ENCODE data around the gene MED27.
A peak's percentile ranks its signal among the peaks of the same experiment; 100 is the strongest.

Gene MED27

DNA sequence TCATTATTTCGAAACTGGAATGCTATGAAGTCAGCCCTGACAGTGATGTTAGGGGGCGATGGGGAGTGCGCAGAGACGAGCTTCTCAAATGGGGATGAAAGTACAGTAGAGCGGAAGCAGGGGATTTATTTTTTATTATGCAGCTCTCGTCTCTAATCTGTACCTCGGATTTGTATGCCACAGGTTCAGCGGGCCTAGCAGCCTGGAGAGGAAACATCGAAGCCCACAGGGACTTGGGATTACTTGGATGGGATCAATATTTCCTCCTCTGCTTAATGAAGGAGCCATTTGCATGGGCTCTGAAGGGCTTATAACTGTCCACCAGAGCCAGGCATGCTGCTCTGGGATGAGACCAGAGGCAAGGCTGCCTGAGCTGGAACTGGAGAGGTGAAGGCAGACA is 206.3 kb downstream of the MED27 start:
- Histone ChIP-seq H3K4me1 (ENCODE audit: insufficient read depth, low read length) (no peaks in the 10 kb centered on the region), H3K36me3 (ENCODE audit: insufficient read depth, low read length) (no peaks in the 10 kb centered on the region), H2AFZ (ENCODE audit: low read depth, low read length) (no peak overlapping the region), H3K79me2 (ENCODE audit: insufficient read depth, low read length) (no peaks in the 10 kb centered on the region), H3K27me3 (ENCODE audit: insufficient read depth, low read length, poor library complexity) (no peaks in the 10 kb centered on the region), H3K9me3 (ENCODE audit: insufficient read depth, low read length, severe bottlenecking) (no peaks in the 10 kb centered on the region), H3K4me3 (ENCODE audit: low read depth in 1 of 2, low read length in 2 of 2) (no peak overlapping the region), H3K27ac (ENCODE audit: low read length) (no peak overlapping the region), H3K9ac (ENCODE audit: low read depth, low read length) (no peak overlapping the region), H4K20me1 (ENCODE audit: insufficient read depth, low read length) (peaks cover 7% of the 10 kb centered on the region), H3K4me2 (ENCODE audit: insufficient read depth, low read length) (no peak overlapping the region)
- DNase-seq = no peak
- TF ChIP-seq, protein P1, sequence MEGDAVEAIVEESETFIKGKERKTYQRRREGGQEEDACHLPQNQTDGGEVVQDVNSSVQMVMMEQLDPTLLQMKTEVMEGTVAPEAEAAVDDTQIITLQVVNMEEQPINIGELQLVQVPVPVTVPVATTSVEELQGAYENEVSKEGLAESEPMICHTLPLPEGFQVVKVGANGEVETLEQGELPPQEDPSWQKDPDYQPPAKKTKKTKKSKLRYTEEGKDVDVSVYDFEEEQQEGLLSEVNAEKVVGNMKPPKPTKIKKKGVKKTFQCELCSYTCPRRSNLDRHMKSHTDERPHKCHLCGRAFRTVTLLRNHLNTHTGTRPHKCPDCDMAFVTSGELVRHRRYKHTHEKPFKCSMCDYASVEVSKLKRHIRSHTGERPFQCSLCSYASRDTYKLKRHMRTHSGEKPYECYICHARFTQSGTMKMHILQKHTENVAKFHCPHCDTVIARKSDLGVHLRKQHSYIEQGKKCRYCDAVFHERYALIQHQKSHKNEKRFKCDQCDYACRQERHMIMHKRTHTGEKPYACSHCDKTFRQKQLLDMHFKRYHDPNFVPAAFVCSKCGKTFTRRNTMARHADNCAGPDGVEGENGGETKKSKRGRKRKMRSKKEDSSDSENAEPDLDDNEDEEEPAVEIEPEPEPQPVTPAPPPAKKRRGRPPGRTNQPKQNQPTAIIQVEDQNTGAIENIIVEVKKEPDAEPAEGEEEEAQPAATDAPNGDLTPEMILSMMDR (IDR thresholded peaks at IDR 0.05; ENCODE audit: borderline replicate concordance, extremely low read depth, low read length, poor library complexity, severe bottlenecking) = no peak
- no peak for TF ChIP-seq EZH2 (IDR thresholded peaks at IDR 0.05; ENCODE audit: borderline replicate concordance, low read depth, low read length, severe bottlenecking)
- ATAC-seq (ENCODE audit: insufficient read depth, low read depth) = no peak

DNA sequence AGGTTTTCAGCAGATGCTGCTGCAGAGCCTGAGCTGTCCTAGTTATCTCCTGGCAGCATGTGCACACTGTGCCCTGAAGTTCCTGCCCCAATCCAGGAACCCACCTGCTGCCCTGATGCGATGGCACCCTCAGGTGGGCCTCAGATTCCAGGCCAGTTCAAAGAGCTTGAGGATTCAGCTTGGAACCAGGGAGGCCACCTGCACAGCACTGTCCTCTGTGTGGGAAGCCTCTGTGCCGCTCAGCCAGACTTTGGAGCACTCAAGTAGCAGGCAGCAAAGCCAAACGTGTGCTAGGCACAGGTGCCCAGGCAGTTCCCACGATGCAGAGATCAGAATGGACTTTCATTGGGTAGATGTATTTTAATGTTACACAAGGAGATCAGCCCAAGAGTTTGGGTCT is 207.0 kb downstream of the MED27 start:
- Histone ChIP-seq H3K79me2 (ENCODE audit: insufficient read depth, low read length) (no peaks in the 10 kb centered on the region), H3K4me1 (ENCODE audit: insufficient read depth, low read length) (no peaks in the 10 kb centered on the region), H2AFZ (ENCODE audit: low read depth, low read length) (no peak overlapping the region), H3K4me2 (ENCODE audit: insufficient read depth, low read length) (no peak overlapping the region), H3K4me3 (ENCODE audit: low read depth in 1 of 2, low read length in 2 of 2) (no peak overlapping the region), H4K20me1 (ENCODE audit: insufficient read depth, low read length) (peaks cover 7% of the 10 kb centered on the region), H3K9me3 (ENCODE audit: insufficient read depth, low read length, severe bottlenecking) (no peaks in the 10 kb centered on the region), H3K36me3 (ENCODE audit: insufficient read depth, low read length) (no peaks in the 10 kb centered on the region), H3K27me3 (ENCODE audit: insufficient read depth, low read length, poor library complexity) (no peaks in the 10 kb centered on the region), H3K27ac (ENCODE audit: low read length) (no peak overlapping the region), H3K9ac (ENCODE audit: low read depth, low read length) (no peak overlapping the region)
- TF ChIP-seq, protein P1 (IDR thresholded peaks at IDR 0.05; ENCODE audit: borderline replicate concordance, extremely low read depth, low read length, poor library complexity, severe bottlenecking) = no peak
- TF ChIP-seq EZH2 (IDR thresholded peaks at IDR 0.05; ENCODE audit: borderline replicate concordance, low read depth, low read length, severe bottlenecking) = no peak
- no peak for DNase-seq
- ATAC-seq (ENCODE audit: insufficient read depth, low read depth) = no peak

DNA sequence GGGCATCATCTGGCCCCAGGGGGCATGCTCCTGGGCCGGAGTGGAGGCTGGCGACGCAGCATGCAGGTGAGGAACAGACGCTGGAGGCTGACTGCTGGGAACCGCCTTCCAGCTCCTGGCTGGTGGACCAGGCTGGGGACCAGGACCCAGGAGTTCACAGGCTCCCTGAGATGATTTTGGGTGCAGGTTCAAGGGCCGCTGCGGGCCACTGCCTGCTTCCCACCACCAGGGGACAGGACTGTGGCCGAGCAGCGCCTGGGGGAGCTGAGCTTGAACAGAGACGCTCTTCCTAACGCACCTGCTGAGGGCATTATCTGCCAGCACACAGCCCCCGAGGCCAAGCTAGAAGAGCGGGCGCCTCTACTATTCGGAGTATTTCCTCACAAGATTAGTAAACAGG is 207.7 kb downstream of the MED27 start:
- Histone ChIP-seq H3K27ac (ENCODE audit: low read length) (no peak overlapping the region), H3K79me2 (ENCODE audit: insufficient read depth, low read length) (no peaks in the 10 kb centered on the region), H3K4me2 (ENCODE audit: insufficient read depth, low read length) (no peak overlapping the region), H3K36me3 (ENCODE audit: insufficient read depth, low read length) (no peaks in the 10 kb centered on the region), H3K9me3 (ENCODE audit: insufficient read depth, low read length, severe bottlenecking) (no peaks in the 10 kb centered on the region), H3K4me1 (ENCODE audit: insufficient read depth, low read length) (no peaks in the 10 kb centered on the region), H2AFZ (ENCODE audit: low read depth, low read length) (no peak overlapping the region), H3K27me3 (ENCODE audit: insufficient read depth, low read length, poor library complexity) (no peaks in the 10 kb centered on the region), H3K4me3 (ENCODE audit: low read depth in 1 of 2, low read length in 2 of 2) (no peak overlapping the region), H3K9ac (ENCODE audit: low read depth, low read length) (no peak overlapping the region), H4K20me1 (ENCODE audit: insufficient read depth, low read length) (peaks cover 7% of the 10 kb centered on the region)
- ATAC-seq (ENCODE audit: insufficient read depth, low read depth) = no peak
- no peak for DNase-seq
- TF ChIP-seq, protein P1 (IDR thresholded peaks at IDR 0.05; ENCODE audit: borderline replicate concordance, extremely low read depth, low read length, poor library complexity, severe bottlenecking) = peak; percentile 19
- TF ChIP-seq EZH2 (IDR thresholded peaks at IDR 0.05; ENCODE audit: borderline replicate concordance, low read depth, low read length, severe bottlenecking) = no peak

DNA sequence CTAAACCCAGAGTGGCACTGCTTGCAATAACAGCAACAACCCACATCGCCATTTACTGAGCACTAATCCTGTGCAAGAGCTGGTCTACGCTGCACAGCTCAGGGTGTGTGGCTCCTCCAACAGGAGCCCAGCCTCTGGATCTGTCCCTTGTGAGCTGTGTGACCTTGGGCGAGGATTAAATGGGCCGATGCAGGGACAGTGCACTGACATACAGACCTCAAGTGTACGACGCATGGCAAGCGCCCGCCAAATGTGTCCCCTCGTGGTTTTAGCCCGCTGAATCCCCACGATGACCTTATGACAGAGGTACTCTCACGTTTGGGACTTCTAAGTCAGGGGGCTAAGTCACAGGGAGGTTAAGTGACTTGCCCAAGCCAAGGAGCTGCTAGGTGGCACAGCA is 209.5 kb downstream of the MED27 start:
- H3K4me3 ChIP-seq (ENCODE audit: low read depth in 1 of 2, low read length in 2 of 2) = no peak overlapping the region
- no peak overlapping the region for H2AFZ ChIP-seq (ENCODE audit: low read depth, low read length)
- H3K27me3 ChIP-seq (ENCODE audit: insufficient read depth, low read length, poor library complexity) = no peaks in the 10 kb centered on the region
- no peaks in the 10 kb centered on the region for H3K9me3 ChIP-seq (ENCODE audit: insufficient read depth, low read length, severe bottlenecking)
- H3K9ac ChIP-seq (ENCODE audit: low read depth, low read length) = no peak overlapping the region
- H3K4me2 ChIP-seq (ENCODE audit: insufficient read depth, low read length) = no peak overlapping the region
- no peaks in the 10 kb centered on the region for H3K79me2 ChIP-seq (ENCODE audit: insufficient read depth, low read length)
- ATAC-seq (ENCODE audit: insufficient read depth, low read depth) (no peak), DNase-seq (no peak)
- H3K4me1 ChIP-seq (ENCODE audit: insufficient read depth, low read length) = no peaks in the 10 kb centered on the region
- H3K27ac ChIP-seq (ENCODE audit: low read length) = no peak overlapping the region
- peaks cover 7% of the 10 kb centered on the region for H4K20me1 ChIP-seq (ENCODE audit: insufficient read depth, low read length)
- TF ChIP-seq EZH2 (IDR thresholded peaks at IDR 0.05; ENCODE audit: borderline replicate concordance, low read depth, low read length, severe bottlenecking) = no peak
- TF ChIP-seq, protein P1 (IDR thresholded peaks at IDR 0.05; ENCODE audit: borderline replicate concordance, extremely low read depth, low read length, poor library complexity, severe bottlenecking) = no peak
- H3K36me3 ChIP-seq (ENCODE audit: insufficient read depth, low read length) = no peaks in the 10 kb centered on the region

All from DND-41 (cell line).